ENCODE results near the gene CCDC30. TPM values are rescaled to one million over a fixed set of nuclear protein-coding genes. Genes with fewer than 3 reads are reported as not detected.

Gene CCDC30
- total RNA-seq, 2 experiments from 2014 or later = 1.2 to 1.3 TPM

DNA sequence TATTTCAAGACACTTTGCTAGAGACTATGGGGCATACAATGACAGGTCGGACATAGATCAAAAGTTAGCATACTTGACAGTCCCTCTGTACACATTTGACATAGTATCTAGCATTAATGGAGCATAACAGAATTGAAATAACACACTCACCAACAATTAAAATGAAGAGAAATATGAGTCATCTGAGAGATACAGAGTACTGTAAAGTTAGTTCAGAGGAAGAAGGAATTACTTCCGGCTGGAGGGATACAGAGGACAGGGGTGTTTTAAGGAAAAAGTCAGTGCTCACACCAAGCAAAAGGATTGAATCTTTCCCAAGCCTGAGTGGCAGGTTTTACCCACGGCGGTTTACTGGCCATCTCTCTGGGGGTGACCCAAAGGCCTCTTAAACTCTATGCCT is 9.7 kb upstream of the CCDC30 start:
- CTCF ChIA-PET = no interaction called here
- Mint-ChIP-seq H3K4me3 (peak overlapping the region; percentile 63), H3K27ac (peak overlapping the region; percentile 96), H3K36me3 (ENCODE audit: low read depth) (peaks cover 24% of the 10 kb centered on the region), H3K4me1 (ENCODE audit: low read depth) (peaks cover 31% of the 10 kb centered on the region), H3K27me3 (no peaks in the 10 kb centered on the region), H3K9me3 (no peaks in the 10 kb centered on the region)
- POLR2A ChIA-PET = no interaction called here
- ATAC-seq (ENCODE audit: poor library complexity) = no peak
- peaks cover 24% of the 10 kb centered on the region for H3K4me1 ChIP-seq (ENCODE audit: insufficient read depth, low read length)
- H3K27ac ChIP-seq (ENCODE audit: low read depth in 1 of 2, low read length in 2 of 2) = no peak overlapping the region
- no peaks in the 10 kb centered on the region for H3K9me3 ChIP-seq (ENCODE audit: control insufficient read depth in 1 of 2, insufficient read depth in 1 of 2, low read length in 2 of 2)
- H3K27me3 ChIP-seq (ENCODE audit: control insufficient read depth in 1 of 2, insufficient read depth in 2 of 2, low read length in 2 of 2) = no peaks in the 10 kb centered on the region
- peaks cover 7% of the 10 kb centered on the region for H3K36me3 ChIP-seq (ENCODE audit: insufficient read depth, low read length)
- intact Hi-C loops (cut with DNase I, micrococcal nuclease) = loop anchor here in 1 of 2 experiments (10.0 kb wide), 1 partner anchor 481 kb away; no protein-coding TSS in a partner anchor
- H3K4me3 ChIP-seq (ENCODE audit: low read length) = no peak overlapping the region
- no peak for DNase-seq
- no peak for TF ChIP-seq CTCF (IDR thresholded peaks at IDR 0.05)

GRCh38 chr1:42454403-42454802 is 8.7 kb upstream of the CCDC30 start:
- Histone ChIP-seq H3K4me1 (ENCODE audit: insufficient read depth, low read length) (peaks cover 24% of the 10 kb centered on the region), H3K27me3 (ENCODE audit: control insufficient read depth in 1 of 2, insufficient read depth in 2 of 2, low read length in 2 of 2) (no peaks in the 10 kb centered on the region), H3K27ac (ENCODE audit: low read depth in 1 of 2, low read length in 2 of 2) (no peak overlapping the region), H3K36me3 (ENCODE audit: insufficient read depth, low read length) (peaks cover 17% of the 10 kb centered on the region), H3K9me3 (ENCODE audit: control insufficient read depth in 1 of 2, insufficient read depth in 1 of 2, low read length in 2 of 2) (no peaks in the 10 kb centered on the region), H3K4me3 (ENCODE audit: low read length) (no peak overlapping the region)
- H3K36me3 Mint-ChIP-seq (ENCODE audit: low read depth) = peaks cover 32% of the 10 kb centered on the region
- H3K9me3 Mint-ChIP-seq = no peaks in the 10 kb centered on the region
- CTCF ChIA-PET = interaction anchor here (0.6 kb wide), 2 partner anchors 116 to 121 kb away, joined by 3 read pairs; no protein-coding TSS in a partner anchor
- no peak for ATAC-seq (ENCODE audit: poor library complexity)
- DNase-seq = peak in 1 of 14 experiments; percentile 9
- peaks cover 39% of the 10 kb centered on the region for H3K4me1 Mint-ChIP-seq (ENCODE audit: low read depth)
- intact Hi-C loops (cut with DNase I, micrococcal nuclease) = loop anchor here in 1 of 2 experiments (10.0 kb wide), 1 partner anchor 480 kb away; no protein-coding TSS in a partner anchor
- peak overlapping the region; percentile 67 for H3K4me3 Mint-ChIP-seq
- POLR2A ChIA-PET = no interaction called here
- peak overlapping the region; percentile 96 for H3K27ac Mint-ChIP-seq
- H3K27me3 Mint-ChIP-seq = no peaks in the 10 kb centered on the region
- TF ChIP-seq CTCF (IDR thresholded peaks at IDR 0.05) = no peak

DNA sequence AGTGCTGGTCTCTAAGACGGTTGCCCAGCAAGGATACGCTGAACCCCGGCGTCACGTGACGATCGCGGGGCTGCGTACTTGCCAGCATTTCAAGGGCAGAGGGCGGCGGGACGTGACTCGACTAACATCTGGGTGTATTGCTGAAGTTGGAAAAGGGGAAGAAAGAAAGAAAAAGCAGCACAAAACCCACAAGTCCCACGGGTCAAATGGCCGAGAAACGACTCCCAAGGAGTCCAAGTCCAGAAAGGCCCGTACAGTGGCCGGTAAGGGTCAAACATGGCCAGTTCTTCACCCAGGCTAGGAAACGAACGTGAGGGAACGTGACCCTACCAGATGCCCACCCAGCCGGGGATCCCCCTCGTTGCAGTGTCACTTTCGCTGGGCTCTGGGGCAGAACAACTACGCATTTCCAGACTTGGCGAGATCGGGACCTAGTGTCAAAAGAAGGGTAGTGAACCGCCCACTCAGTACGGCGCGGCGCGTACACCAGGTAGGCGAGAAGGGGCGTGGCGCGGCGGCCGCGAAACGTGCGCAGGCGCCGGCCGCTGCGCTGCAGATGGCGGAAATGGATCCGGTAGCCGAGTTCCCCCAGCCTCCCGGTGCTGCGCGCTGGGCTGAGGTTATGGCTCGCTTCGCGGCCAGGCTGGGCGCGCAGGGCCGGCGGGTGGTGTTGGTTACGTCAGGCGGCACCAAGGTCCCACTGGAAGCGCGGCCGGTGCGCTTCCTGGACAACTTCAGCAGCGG is 6.9 kb upstream of the CCDC30 start, which contains the start of the genes PPCS and ZMYND12:
PPCS (plus strand) TSS at position 534 of the 744 bp plus-strand sequence; CDS start at position 557, 23 bp downstream.
ZMYND12 (minus strand) TSS at position 13 of the 744 bp plus-strand sequence. CDS start 25 bp downstream, outside the sequence.
- Histone ChIP-seq H3K4me3 (ENCODE audit: low read length) (peak within 1 kb of the TSS; percentile 70), H3K27ac (ENCODE audit: low read depth in 1 of 2, low read length in 2 of 2) (peak within 1 kb of the TSS; percentile 98 to 99), H3K9me3 (ENCODE audit: control insufficient read depth in 1 of 2, insufficient read depth in 1 of 2, low read length in 2 of 2) (no peaks in the 10 kb centered on the region), H3K4me1 (ENCODE audit: insufficient read depth, low read length) (peaks cover 24% of the 10 kb centered on the region), H3K27me3 (ENCODE audit: control insufficient read depth in 1 of 2, insufficient read depth in 2 of 2, low read length in 2 of 2) (no peaks in the 10 kb centered on the region), H3K36me3 (ENCODE audit: insufficient read depth, low read length) (peaks cover 35% of the 10 kb centered on the region)
- Mint-ChIP-seq H3K27ac (peak within 1 kb of the TSS; percentile 96), H3K27me3 (no peaks in the 10 kb centered on the region), H3K4me1 (ENCODE audit: low read depth) (peaks cover 56% of the 10 kb centered on the region), H3K4me3 (peak within 1 kb of the TSS; percentile 95), H3K9me3 (no peaks in the 10 kb centered on the region), H3K36me3 (ENCODE audit: low read depth) (peaks cover 48% of the 10 kb centered on the region)
- POLR2A ChIA-PET = interaction anchor here (0.5 to 2.4 kb wide), 5 partner anchors 64 to 650 kb away, joined by 3 to 19 read pairs (median 4); partner anchors contain the start of genes C1orf50, P3H1 and YBX1
- intact Hi-C loops (cut with DNase I, micrococcal nuclease) = loop anchor here (1.0 to 10.0 kb wide), 6 partner anchors 121 to 716 kb away; partner anchors contain the start of genes YBX1 (in 2 of the 2), CFAP57 (in 1 of the 2), EBNA1BP2 (in 1 of the 2) and ERMAP (in 1 of the 2)
- ATAC-seq (ENCODE audit: poor library complexity) = peak; percentile 90
- CTCF ChIA-PET = no interaction called here
- peak; percentile 84 to 97 (median 89) for DNase-seq
- peak; percentile 28 for TF ChIP-seq CTCF (IDR thresholded peaks at IDR 0.05)

Data from CD4-positive, alpha-beta T cell (primary cell).